NCI-H345 (cell line): ENCODE data around the gene TMOD1.
"Not testable (repeated sequence)": the region's sequence is repeated elsewhere in the genome, so short reads cannot be mapped to it uniquely, and the experiment has no call there.

Source experiments
- DNase-seq: peaks from one replicate; lab custom pipeline; 2025; lab: John Stamatoyannopoulos, UW

TMOD1 gene

GRCh38 chr9:97568461-97569275, 67.2 kb downstream of the TMOD1 start:
- DNase-seq = no peak

GRCh38 chr9:97570899-97571298, 69.4 kb downstream of the TMOD1 start:
- DNase-seq = no peak

GRCh38 chr9:97571664-97572063, 70.2 kb downstream of the TMOD1 start:
- DNase-seq = no peak

DNA sequence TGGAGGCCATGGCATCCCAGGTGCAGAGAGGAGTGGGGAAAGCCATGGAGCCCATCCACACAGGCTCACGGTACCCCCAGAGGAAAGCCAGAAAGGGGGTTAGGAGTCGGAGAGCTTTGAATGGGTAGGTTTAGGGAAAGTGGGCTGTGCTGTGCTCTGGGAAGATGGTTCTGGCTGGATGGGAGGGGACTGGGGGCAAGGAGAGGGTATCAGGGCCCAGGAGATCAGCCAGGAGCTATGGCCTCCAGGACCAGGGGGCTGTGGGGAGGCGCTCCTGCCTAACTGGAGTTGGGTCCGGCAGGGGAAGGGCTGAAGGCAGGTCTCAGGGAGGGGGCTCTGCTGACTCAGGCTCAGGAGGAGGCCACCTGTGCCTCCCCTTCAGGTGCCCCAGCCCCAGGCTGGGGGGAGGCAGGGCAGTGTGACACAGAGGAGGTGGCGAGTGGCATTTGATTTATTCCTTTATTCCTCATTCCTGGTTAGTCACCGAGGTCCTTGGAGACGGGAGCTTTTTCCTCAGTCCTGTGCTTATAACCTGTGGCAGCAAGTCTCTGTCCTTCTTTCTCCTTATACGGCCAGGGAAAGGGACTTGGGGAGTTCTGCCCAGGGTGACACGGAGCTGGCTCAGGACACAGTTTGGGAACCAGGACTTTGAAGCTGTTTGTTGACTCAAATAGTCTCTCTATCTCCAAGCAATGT, 70.9 kb downstream of the TMOD1 start:
- DNase-seq = no peak

- DNase-seq = no peak
Observed at GRCh38 chr9:97572892-97573365, 71.5 kb downstream of the TMOD1 start.

DNA sequence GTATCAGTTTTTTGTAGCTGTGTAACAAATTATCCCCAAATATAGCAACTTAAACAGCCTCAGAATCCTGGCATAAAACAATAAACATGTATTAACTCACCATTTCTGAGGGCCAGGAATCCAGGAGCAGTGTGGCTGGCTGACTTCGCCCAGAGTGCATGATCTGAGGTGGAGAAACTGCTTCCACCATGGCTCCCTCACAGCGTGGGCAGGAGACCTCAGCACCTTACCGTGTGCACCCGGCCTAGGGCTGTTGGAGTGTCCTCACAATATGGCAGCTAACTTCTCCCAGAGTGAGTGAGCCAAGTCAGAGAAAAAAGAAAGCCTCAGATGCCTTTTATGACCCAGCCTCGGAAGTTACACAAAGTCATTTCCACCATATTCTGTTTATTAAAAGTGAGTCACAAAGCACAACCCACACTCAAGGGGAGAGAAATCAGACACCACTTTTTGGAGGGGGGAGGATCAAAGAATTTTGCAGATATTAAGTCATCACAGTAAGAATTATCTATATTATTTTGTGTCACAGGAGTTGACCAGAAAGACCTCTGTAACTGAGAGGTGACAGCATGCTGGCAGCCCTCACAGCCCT, 72.1 kb downstream of the TMOD1 start:
- no peak for DNase-seq

DNA sequence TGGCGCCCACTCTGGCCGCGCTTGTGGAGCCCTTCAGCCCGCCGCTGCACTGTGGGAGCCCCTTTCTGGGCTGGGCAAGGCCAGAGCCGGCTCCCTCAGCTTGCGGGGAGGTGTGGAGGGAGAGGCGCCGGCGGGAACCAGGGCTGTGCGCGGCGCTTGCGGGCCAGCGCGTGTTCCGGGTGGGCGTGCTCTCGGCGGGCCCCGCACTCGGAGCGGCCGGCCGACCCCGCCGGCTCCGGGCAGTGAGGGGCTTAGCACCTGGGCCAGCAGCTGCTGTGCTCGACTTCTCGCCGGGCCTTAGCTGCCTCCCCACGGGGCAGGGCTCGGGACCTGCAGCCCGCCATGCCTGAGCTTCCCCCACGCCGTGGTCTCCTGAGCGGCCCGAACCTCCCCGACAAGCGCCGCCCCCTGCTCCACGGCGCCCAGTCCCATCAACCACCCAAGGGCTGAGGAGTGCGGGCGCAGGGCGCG, 72.7 kb downstream of the TMOD1 start:
- DNase-seq = not testable (repeated sequence)

GRCh38 chr9:97574921-97575672, 73.6 kb downstream of the TMOD1 start:
- DNase-seq = not testable (repeated sequence)

DNA sequence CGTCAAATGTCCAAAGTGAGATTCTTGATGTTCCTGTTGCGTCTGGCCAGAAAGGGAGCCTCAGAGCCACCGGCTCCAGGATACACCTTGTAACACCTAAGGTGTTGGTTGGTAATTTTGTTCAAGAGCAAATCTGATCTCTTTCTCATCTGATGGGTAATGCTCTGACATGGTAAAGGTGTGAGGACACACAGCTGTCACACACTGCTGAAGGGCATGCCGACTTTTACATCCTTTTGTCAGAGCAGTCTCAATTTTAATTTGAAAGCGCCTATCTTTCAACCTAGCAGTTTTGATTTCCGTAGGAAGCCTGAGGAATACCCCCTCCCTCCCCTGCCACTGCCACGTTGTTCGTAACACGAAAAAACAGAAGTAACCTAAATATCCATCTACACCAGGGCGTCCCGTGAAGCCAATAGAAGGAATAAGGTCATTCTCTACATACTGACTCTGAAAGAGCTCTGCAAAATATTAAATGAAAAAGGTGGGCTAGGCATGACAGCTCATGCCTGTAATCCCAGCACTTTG, 74.3 kb downstream of the TMOD1 start:
- DNase-seq = no peak

DNA sequence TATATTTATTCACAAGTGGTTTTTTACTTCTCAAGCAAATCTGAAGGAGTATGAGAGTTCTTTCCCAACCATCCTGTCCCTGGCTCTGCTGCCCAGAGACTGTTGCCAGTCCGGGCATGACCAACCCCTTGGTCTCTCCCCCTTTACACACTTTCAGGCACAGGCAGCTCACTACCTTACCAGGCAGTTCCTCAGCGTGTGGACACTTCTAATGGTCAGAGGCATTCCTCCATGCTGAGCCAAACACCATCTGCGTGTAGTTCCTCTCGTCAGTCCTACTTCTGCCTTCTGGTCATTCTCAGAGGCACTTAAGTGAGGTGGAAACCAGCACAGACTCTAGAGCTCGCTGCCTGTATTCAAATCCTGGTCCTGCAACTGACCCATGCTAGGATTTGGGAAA, 75.6 kb downstream of the TMOD1 start:
- no peak for DNase-seq

- DNase-seq = no peak
Observed at GRCh38 chr9:97578846-97579245, 77.4 kb downstream of the TMOD1 start.

- DNase-seq = no peak
Observed at GRCh38 chr9:97579914-97580313, 78.4 kb downstream of the TMOD1 start.

DNA sequence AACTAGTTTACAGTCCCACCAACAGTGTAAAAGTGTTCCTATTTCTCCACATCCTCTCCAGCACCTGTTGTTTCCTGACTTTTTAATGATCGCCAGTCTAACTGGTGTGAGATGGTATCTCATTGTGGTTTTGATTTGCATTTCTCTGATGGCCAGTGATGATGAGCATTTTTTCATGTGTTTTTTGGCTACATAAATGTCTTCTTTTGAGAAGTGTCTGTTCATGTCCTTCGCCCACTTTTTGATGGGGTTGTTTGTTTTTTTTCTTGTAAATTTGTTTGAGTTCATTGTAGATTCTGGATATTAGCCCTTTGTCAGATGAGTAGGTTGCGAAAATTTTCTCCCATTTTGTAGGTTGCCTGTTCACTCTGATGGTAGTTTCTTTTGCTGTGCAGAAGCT, 80.1 kb downstream of the TMOD1 start:
- not testable (repeated sequence) for DNase-seq

DNA sequence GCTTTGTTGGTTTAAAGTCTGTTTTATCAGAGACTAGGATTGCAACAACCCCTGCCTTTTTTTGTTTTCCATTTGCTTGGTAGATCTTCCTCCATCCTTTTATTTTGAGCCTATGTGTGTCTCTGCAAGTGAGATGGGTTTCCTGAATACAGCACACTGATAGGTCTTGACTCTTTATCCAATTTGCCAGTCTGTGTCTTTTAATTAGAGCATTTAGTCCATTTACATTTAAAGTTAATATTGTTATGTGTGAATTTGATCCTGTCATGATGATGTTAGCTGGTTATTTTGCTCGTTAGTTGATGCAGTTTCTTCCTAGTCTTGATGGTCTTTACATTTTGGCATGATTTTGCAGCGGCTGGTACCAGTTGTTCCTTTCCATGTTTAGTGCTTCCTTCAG, 83.3 kb downstream of the TMOD1 start:
- not testable (repeated sequence) for DNase-seq

DNA sequence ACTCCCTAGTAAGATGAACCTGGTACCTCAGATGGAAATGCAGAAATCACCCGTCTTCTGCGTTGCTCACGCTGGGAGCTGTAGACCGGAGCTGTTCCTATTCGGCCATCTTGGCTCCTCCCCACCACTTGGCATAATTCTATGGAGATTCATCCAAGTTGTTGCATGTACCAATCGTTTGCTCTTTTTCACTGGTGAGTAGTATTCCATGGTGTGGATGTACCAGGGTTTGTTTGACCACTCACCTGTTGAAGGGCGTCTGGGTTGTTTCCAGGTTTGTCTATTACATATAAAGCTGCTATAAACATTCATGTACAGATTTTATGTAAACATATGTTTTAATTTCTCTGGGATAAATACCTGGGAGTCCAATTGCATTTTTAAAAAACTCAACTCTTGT, 85.4 kb downstream of the TMOD1 start:
- DNase-seq = not testable (repeated sequence)

GRCh38 chr9:97591535-97591934, 90.1 kb downstream of the TMOD1 start:
- no peak for DNase-seq

GRCh38 chr9:97592126-97592525, 90.7 kb downstream of the TMOD1 start:
- no peak for DNase-seq

- DNase-seq = peak; percentile 41
Observed at GRCh38 chr9:97593960-97594359, 92.5 kb downstream of the TMOD1 start.

DNA sequence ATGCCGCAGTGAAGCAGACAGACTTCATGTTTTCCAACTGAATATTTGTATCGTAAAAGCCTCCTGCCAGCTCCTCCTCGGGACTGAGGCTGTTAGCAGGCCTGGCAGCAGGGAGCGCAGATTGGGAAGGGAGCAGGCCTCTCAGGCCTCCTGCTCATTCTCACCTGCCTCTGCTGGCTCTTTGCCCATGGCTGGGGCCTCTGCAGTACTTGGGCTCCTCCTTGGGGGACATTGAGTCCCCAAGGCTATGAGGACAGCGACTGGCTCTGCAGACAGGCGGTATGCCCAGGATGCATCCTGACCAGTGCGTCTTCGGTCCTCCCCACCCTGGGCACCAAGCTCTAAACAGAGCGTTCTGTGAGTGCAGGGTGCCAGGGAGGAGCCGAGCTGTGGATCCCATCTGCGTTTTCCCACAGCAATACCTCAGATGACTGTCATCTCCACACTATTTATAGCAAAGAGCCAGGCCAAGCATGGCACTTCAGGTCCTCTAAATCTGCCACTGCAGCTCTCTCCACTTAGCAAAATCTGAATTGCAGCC, 93.0 kb downstream of the TMOD1 start:
- DNase-seq = peak; percentile 70

DNA sequence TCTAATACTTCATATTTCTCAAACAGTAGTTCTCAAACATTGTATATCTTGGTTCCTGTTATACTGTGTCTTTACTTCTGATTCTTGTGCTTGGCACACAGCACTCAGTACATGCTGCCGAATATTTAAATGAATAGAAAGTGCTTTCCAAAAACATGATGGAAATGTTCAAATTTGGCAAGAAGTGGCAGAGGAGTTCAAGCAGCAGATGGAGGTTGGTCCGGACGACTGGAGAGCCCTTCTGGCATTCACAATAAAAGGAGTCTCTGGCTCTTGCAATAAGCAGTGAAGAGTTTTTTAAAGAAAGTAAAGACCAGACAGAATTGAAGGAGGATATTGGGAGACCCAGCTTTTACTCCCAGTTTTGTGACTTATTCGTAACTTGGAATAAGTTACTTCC, 95.4 kb downstream of the TMOD1 start:
- DNase-seq = no peak

DNA sequence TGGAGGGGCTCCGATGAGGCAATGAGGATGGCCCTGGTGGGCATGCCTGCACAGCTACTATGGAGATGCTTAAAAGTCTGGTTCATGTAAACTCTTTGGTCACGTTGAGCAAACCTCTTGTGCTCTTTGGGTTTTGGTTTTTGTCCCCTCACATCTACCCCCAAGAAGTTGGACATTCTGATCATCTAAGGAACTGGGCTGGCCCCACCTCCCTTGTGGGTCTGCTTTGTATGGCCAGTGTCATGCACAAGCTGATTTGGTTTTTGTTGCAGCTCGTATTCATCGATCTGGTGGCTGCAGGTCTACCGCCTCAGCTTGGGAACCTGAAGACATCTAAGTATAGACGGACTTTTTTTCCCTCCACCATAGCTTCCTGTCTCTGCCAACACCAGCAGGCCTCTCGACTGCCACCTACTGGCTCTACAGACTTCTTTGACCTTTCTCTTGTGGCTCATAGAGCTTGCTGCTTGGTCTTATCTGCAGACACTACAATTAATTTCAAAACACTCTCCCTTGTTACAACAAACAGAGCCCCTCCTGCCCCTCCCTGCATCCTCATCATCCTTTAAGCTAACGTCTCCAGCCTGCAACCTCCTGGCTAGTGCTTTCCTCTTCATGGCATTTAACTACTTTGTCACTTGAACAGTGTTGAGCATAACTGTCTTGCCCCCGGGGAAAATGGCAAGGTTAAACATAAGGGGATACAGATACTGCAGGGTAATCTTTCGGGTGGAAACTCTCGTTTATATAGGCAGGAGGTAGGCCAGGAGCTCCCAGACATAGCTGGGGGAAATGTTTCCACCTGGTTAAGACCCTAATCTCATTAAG, 97.2 kb downstream of the TMOD1 start:
- peak; percentile 73 for DNase-seq
